Vagina (tissue), 2 donors: Measurements from ENCODE around the gene ADGRA3.

ENCODE experiments used
- CTCF ChIP-seq, 3 experiments: fragments of 450-650 bp in 2 of 3; fragments of 200-600 bp in 1 of 3; sonication (generic) in 1 of 3; IDR thresholded peaks; one replicate each; pipeline ENCODE4 v1.5.1; 2017 to 2019; ENCODE audit warnings: antibody characterized with exemption in 3 of 3, mild to moderate bottlenecking in 2 of 3, moderate library complexity in 2 of 3
- POLR2A ChIP-seq, 2 donors: fragments of 450-650 bp; IDR thresholded peaks; one replicate each; pipeline ENCODE4 v1.6.1; 2017; ENCODE audit warnings: antibody characterized with exemption in 2 of 2, mild to moderate bottlenecking in 2 of 2, moderate library complexity in 2 of 2
- POLR2AphosphoS5 ChIP-seq, 2 donors: sonication (generic); formaldehyde crosslinking; IDR thresholded peaks; one replicate each; pipeline ENCODE4 v1.9.0; 2017; ENCODE audit warnings: antibody characterized with exemption in 2 of 2, mild to moderate bottlenecking in 2 of 2, low read depth in 1 of 2; ENCODE audit not compliant: insufficient read depth in 1 of 2

GRCh38 chr4:22522206-22522605, 6.3 kb upstream of the ADGRA3 start:
- TF ChIP-seq POLR2A (IDR thresholded peaks at IDR 0.05), result no peak
- no peak for TF ChIP-seq CTCF (IDR thresholded peaks at IDR 0.05)
- TF ChIP-seq POLR2AphosphoS5 (IDR thresholded peaks at IDR 0.05; ENCODE audit: insufficient read depth in 1 of 2, low read depth in 1 of 2), result no peak
